Ramos (cell line): ENCODE results near the gene ARID1B.

Experiments
- in situ Hi-C: fragments of 300-500 bp; cut with MboI; formaldehyde crosslinking; loops from one replicate; pipeline ENCODE4 v1.14.3; 2022; ENCODE audit warnings: low sequenced_read_pairs; ENCODE audit not compliant: unreplicated experiment

ARID1B gene

GRCh38 chr6:156899532-156900135, 122.5 kb downstream of the ARID1B start:
- in situ Hi-C loops, result no loop called here

- in situ Hi-C loops, result no loop called here
These were observed 123.1 kb downstream of the ARID1B start for GRCh38 chr6:156900292-156900691.

- in situ Hi-C loops, result no loop called here
These were observed 124.3 kb downstream of the ARID1B start for GRCh38 chr6:156901309-156902019.

- in situ Hi-C loops, result no loop called here
These were observed 125.6 kb downstream of the ARID1B start for GRCh38 chr6:156902782-156903181.

- in situ Hi-C loops, result no loop called here
These were observed 127.2 kb downstream of the ARID1B start for GRCh38 chr6:156904176-156904967.

- in situ Hi-C loops, result no loop called here
These were observed 128.6 kb downstream of the ARID1B start for GRCh38 chr6:156905801-156906200.

- in situ Hi-C loops, result no loop called here
These were observed 129.3 kb downstream of the ARID1B start for GRCh38 chr6:156906451-156906850.

GRCh38 chr6:156909212-156910010, 132.2 kb downstream of the ARID1B start:
- in situ Hi-C loops, result no loop called here

- in situ Hi-C loops, result no loop called here
These were observed 132.8 kb downstream of the ARID1B start for GRCh38 chr6:156910011-156910334.

GRCh38 chr6:156910938-156911337, 133.8 kb downstream of the ARID1B start:
- in situ Hi-C loops, result no loop called here

GRCh38 chr6:156911581-156911980, 134.4 kb downstream of the ARID1B start:
- in situ Hi-C loops, result no loop called here

GRCh38 chr6:156912431-156912830, 135.3 kb downstream of the ARID1B start:
- in situ Hi-C loops, result no loop called here

GRCh38 chr6:156914181-156914580, 137.0 kb downstream of the ARID1B start:
- in situ Hi-C loops, result no loop called here

- in situ Hi-C loops, result no loop called here
These were observed 139.1 kb downstream of the ARID1B start for GRCh38 chr6:156916130-156916801.

- in situ Hi-C loops, result no loop called here
These were observed 140.0 kb downstream of the ARID1B start for GRCh38 chr6:156917213-156917612.

- in situ Hi-C loops, result no loop called here
These were observed 141.5 kb downstream of the ARID1B start for GRCh38 chr6:156918647-156919046.

GRCh38 chr6:156919370-156919769, 142.2 kb downstream of the ARID1B start:
- in situ Hi-C loops, result no loop called here

- in situ Hi-C loops, result no loop called here
These were observed 142.7 kb downstream of the ARID1B start for GRCh38 chr6:156919814-156920369.

GRCh38 chr6:156924246-156924645, 147.1 kb downstream of the ARID1B start:
- in situ Hi-C loops, result no loop called here

GRCh38 chr6:156925026-156925425, 147.8 kb downstream of the ARID1B start:
- in situ Hi-C loops, result no loop called here
